KOPT-K1 (cell line): ENCODE results near the gene VWCE.
"Not testable (repeated sequence)": the region's sequence is repeated elsewhere in the genome, so short reads cannot be mapped to it uniquely, and the experiment has no call there.

Experiments
- H3K27ac ChIP-seq: fragments of 200-600 bp; sonication (generic); 2 replicates; pipeline ENCODE4 v1.5.1; 2016; ENCODE audit warnings: antibody characterized with exemption, mild to moderate bottlenecking, low read depth, low read length; ENCODE audit not compliant: poor library complexity, severe bottlenecking
- H3K36me3 ChIP-seq: fragments of 200-600 bp; sonication (generic); 2 replicates; pipeline ENCODE4 v1.5.1; 2017; ENCODE audit warnings: antibody characterized with exemption, mild to moderate bottlenecking, low read length, moderate library complexity; ENCODE audit not compliant: insufficient read depth
- H3K9me3 ChIP-seq: fragments of 200-600 bp; sonication (generic); 2 replicates; pipeline ENCODE4 v1.5.1; 2017; ENCODE audit warnings: antibody characterized with exemption, low read length, mild to moderate bottlenecking; ENCODE audit not compliant: insufficient read depth, poor library complexity, severe bottlenecking

VWCE gene

GRCh38 chr11:61264371-61264770 is 30.7 kb downstream of the VWCE start:
- H3K9me3 ChIP-seq: no peaks in the 10 kb centered on the region
- no peak overlapping the region for H3K27ac ChIP-seq
- H3K36me3 ChIP-seq: no peaks in the 10 kb centered on the region; the same call in 1 of the 2 replicates

DNA sequence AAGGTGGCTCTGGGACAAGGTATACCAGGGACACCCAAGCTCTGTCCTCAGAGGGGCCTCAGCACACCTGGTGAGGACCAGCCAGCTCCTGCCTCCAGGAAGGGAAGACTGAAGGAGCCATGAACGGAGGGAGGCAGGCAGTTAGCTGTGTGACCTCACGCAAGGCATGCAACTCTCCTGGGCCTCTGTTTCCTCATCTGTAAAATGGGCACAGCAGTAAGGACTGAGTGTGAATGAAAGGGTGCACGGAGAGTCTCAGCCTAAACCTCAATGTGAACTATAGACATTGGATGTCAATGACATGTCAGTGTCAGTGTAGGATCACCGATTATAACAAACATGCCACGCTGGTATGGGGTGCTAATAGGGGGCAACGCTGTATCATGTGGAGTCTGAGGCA is 35.8 kb downstream of the VWCE start:
- Histone ChIP-seq H3K36me3 (peaks cover 18% of the 10 kb centered on the region), H3K27ac (no peak overlapping the region)

GRCh38 chr11:61258546-61258945 is 36.6 kb downstream of the VWCE start:
- H3K9me3 ChIP-seq: no peaks in the 10 kb centered on the region
- peaks cover 18% of the 10 kb centered on the region for H3K36me3 ChIP-seq
- no peak overlapping the region for H3K27ac ChIP-seq

More for the DNA sequence above, 35.8 kb downstream of the VWCE start:
- H3K9me3 ChIP-seq: no peaks in the 10 kb centered on the region

GRCh38 chr11:61256710-61257482 is 38.2 kb downstream of the VWCE start:
- no peaks in the 10 kb centered on the region for H3K9me3 ChIP-seq
- H3K27ac ChIP-seq: no peak overlapping the region
- peaks cover 18% of the 10 kb centered on the region for H3K36me3 ChIP-seq

GRCh38 chr11:61254403-61255025 is 40.6 kb downstream of the VWCE start:
- Histone ChIP-seq H3K9me3 (no peaks in the 10 kb centered on the region), H3K36me3 (peaks cover 18% of the 10 kb centered on the region), H3K27ac (no peak overlapping the region)

- H3K9me3 ChIP-seq, H3K27ac ChIP-seq, H3K36me3 ChIP-seq: not testable (repeated sequence)
Observed at GRCh38 chr11:61252332-61252731, 42.8 kb downstream of the VWCE start.

- not testable (repeated sequence) for H3K9me3 ChIP-seq, H3K36me3 ChIP-seq, H3K27ac ChIP-seq
Observed at GRCh38 chr11:61250796-61251765, 44.0 kb downstream of the VWCE start.

- not testable (repeated sequence) for H3K36me3 ChIP-seq, H3K27ac ChIP-seq, H3K9me3 ChIP-seq
Observed at GRCh38 chr11:61249201-61249600, 45.9 kb downstream of the VWCE start.

- not testable (repeated sequence) for H3K9me3 ChIP-seq, H3K27ac ChIP-seq, H3K36me3 ChIP-seq
Observed at GRCh38 chr11:61248071-61248470, 47.0 kb downstream of the VWCE start.

DNA sequence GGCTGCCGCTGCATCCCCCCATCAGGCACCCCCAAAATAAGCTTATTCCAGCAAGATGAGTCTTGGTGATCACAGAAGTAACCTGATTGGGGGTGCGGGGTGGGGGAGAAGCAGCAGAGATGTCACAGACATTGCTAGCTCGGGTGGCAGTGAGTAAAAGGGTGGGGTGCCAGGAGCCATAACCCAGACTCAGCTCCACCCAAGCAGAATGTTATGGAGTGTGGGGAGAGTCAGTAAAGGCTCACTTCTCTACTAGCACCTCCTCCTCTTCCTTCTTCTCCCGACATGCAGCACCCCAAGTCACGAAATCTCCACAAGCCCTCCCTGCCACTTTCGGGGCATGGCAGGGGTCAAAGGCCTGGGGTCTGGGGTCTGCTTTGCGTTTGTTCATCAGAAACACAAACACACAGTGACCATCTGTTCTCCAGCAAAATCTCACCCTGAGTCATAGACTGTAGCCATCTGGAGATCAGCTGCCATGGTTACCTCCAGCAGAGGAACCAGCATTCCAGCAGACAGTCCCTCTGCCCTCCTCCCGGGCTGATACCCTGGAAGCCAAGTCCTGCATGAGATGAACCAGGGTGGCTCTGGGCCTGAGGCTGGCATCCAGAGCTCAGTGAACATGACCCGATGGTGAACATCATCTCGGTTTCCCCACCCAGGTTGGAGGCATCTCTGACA is 49.7 kb downstream of the VWCE start:
- H3K36me3 ChIP-seq, H3K27ac ChIP-seq, H3K9me3 ChIP-seq: not testable (repeated sequence)

DNA sequence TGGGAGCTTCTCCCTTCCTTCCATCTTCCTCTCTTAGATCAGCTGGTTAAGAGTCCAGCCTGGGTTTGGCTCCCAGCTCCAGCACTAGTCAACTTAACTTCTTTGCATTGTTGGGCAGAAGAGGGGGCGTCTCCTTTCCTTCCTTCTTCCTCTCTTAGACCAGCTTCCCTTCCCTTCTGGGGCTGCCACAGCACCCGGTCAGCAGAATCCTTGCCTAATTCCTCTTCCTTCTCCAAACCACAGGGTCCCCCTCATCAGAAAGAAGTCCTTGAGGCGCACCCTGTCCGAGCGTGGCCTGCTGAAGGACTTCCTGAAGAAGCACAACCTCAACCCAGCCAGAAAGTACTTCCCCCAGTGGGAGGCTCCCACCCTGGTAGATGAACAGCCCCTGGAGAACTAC is 53.6 kb downstream of the VWCE start:
- not testable (repeated sequence) for H3K36me3 ChIP-seq, H3K9me3 ChIP-seq, H3K27ac ChIP-seq

GRCh38 chr11:61240875-61241274 is 54.2 kb downstream of the VWCE start, which contains the start of gene PGA5:
Gene PGA5, plus strand, starts transcription at chr11:61241175. Its CDS starts 52 bp downstream, at chr11:61241227.
- H3K9me3 ChIP-seq, H3K27ac ChIP-seq, H3K36me3 ChIP-seq: not testable (repeated sequence)

- not testable (repeated sequence) for H3K27ac ChIP-seq, H3K9me3 ChIP-seq, H3K36me3 ChIP-seq
Observed at GRCh38 chr11:61240288-61240687, 54.8 kb downstream of the VWCE start.

DNA sequence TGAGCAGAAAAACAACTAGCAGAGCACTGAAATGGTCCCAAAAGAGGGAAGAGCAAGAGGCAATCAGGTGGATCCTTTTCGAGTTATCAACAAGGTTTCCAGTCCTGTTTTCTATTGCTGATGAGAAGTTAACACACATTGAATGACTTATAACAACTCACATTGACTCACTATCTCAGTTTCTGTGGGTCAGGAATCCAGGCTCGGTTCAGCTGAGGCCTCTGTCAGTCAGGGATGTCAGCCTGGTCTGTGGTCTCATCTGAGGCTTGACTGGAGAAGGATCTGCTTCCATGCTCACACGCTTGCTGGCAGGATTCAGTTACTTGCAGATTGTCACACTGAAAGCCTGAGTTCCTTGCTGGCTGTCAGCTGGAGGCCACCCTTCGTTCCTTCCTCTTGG is 58.0 kb downstream of the VWCE start:
- not testable (repeated sequence) for H3K36me3 ChIP-seq, H3K9me3 ChIP-seq, H3K27ac ChIP-seq
